ENCODE data around the gene FEM1C.

The FEM1C gene

DNA sequence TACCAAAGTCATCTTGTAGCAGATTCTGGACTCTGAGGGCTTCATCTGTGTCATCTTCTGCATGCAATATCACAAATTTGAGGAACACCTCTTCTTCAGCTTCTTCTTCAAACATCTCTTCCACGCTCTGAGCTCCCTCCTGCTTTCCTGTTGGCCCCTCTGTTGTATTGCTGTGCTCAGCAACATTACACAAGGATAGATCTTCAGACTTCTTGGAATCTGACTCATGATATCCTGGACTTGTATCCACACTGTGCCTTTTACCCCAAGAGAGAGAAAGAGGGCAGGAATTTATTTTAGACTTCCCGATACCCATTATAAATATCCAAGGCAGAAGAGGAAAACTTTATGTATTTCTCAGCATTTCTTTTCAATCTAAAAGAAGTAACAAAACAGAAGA, 36.4 kb upstream of the FEM1C start:
- Histone ChIP-seq H4K8ac (ENCODE audit: low read length) (no peak overlapping the region), H2BK12ac (ENCODE audit: low read length in 2 of 2) (no peak overlapping the region), H3K18ac (ENCODE audit: low read depth in 1 of 2, low read length in 2 of 2) (no peak overlapping the region), H3K23ac (ENCODE audit: low read length in 2 of 2) (no peak overlapping the region), H3K4me1 (ENCODE audit: control insufficient read depth, insufficient read depth, low read depth, low read length) (peaks cover 2% of the 10 kb centered on the region), H3K4ac (ENCODE audit: low read depth in 1 of 2, low read length in 2 of 2) (no peak overlapping the region), H3K27me3 (ENCODE audit: control insufficient read depth in 1 of 2, insufficient read depth in 1 of 2, low read length in 2 of 2) (no peaks in the 10 kb centered on the region), H4K91ac (ENCODE audit: low read length) (no peak overlapping the region), H2AK5ac (ENCODE audit: low read length, severe bottlenecking) (no peak overlapping the region), H3K27ac (ENCODE audit: low read length, poor library complexity, severe bottlenecking) (no peak overlapping the region), H3K79me1 (replicated peaks; ENCODE audit: low read length, poor library complexity, severe bottlenecking) (no peaks in the 10 kb centered on the region), H2BK120ac (ENCODE audit: low read depth, low read length) (no peak overlapping the region), H3K14ac (ENCODE audit: low read length in 2 of 2) (no peak overlapping the region), H2BK15ac (ENCODE audit: low read depth, poor library complexity, severe bottlenecking) (no peak overlapping the region), H2BK5ac (ENCODE audit: low read depth, low read length, poor library complexity, severe bottlenecking) (no peak overlapping the region), H3K9me3 (ENCODE audit: control insufficient read depth, low read length) (peaks cover 15% of the 10 kb centered on the region), H3K4me3 (ENCODE audit: insufficient read depth in 1 of 2, low read depth in 1 of 2, low read length in 2 of 2) (no peak overlapping the region), H3K4me2 (ENCODE audit: low read length, poor library complexity, severe bottlenecking) (no peak overlapping the region), H3K36me3 (ENCODE audit: control insufficient read depth in 1 of 2, insufficient read depth in 2 of 2, low read depth in 1 of 2, low read length in 2 of 2) (peaks cover 0 to 41% of the 10 kb centered on the region in 2 experiments), H3K9ac (ENCODE audit: low read length) (no peak overlapping the region), H2AFZ (ENCODE audit: low read depth, low read length) (no peak overlapping the region)
- 100% methylated on average over 1 of the region's 2 CpGs for WGBS
- no peak for DNase-seq

DNA sequence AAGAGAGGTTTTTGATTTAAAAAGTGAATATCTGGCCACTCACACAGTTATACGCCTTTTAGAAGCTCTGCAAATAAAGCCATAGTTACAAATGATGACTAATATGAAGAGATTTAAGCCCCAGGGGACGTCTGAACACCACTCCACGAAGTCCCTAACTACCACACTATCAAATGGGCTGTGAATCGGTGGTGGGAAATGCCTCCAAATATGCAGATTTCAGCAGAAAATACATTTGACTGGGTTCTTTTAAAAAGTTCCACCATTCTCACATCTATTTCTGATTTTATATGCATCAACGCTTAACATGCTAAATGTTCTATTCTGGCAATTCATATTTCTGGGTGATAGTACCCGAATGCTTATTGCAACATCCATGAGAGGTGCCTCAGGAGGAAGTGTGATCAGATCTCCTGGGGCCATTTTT, 35.2 kb upstream of the FEM1C start:
- Histone ChIP-seq H3K14ac (ENCODE audit: low read length in 2 of 2) (no peak overlapping the region), H3K27ac (ENCODE audit: low read length, poor library complexity, severe bottlenecking) (no peak overlapping the region), H3K79me1 (replicated peaks; ENCODE audit: low read length, poor library complexity, severe bottlenecking) (no peaks in the 10 kb centered on the region), H2BK5ac (ENCODE audit: low read depth, low read length, poor library complexity, severe bottlenecking) (no peak overlapping the region), H3K36me3 (ENCODE audit: control insufficient read depth in 1 of 2, insufficient read depth in 2 of 2, low read depth in 1 of 2, low read length in 2 of 2) (peaks cover 0 to 43% of the 10 kb centered on the region in 2 experiments), H4K91ac (ENCODE audit: low read length) (no peak overlapping the region), H3K4me3 (ENCODE audit: insufficient read depth in 1 of 2, low read depth in 1 of 2, low read length in 2 of 2) (no peak overlapping the region), H3K18ac (ENCODE audit: low read depth in 1 of 2, low read length in 2 of 2) (no peak overlapping the region), H4K8ac (ENCODE audit: low read length) (no peak overlapping the region), H3K27me3 (ENCODE audit: control insufficient read depth in 1 of 2, insufficient read depth in 1 of 2, low read length in 2 of 2) (no peaks in the 10 kb centered on the region), H2BK120ac (ENCODE audit: low read depth, low read length) (no peak overlapping the region), H3K9ac (ENCODE audit: low read length) (no peak overlapping the region), H3K23ac (ENCODE audit: low read length in 2 of 2) (no peak overlapping the region), H3K4ac (ENCODE audit: low read depth in 1 of 2, low read length in 2 of 2) (no peak overlapping the region), H3K4me1 (ENCODE audit: control insufficient read depth, insufficient read depth, low read depth, low read length) (peaks cover 5% of the 10 kb centered on the region), H2BK15ac (ENCODE audit: low read depth, poor library complexity, severe bottlenecking) (no peak overlapping the region), H3K4me2 (ENCODE audit: low read length, poor library complexity, severe bottlenecking) (no peak overlapping the region), H2AFZ (ENCODE audit: low read depth, low read length) (no peak overlapping the region), H3K9me3 (ENCODE audit: control insufficient read depth, low read length) (peaks cover 15% of the 10 kb centered on the region), H2AK5ac (ENCODE audit: low read length, severe bottlenecking) (no peak overlapping the region), H2BK12ac (ENCODE audit: low read length in 2 of 2) (no peak overlapping the region)
- 58% methylated on average over 6 of the region's 6 CpGs for WGBS
- no peak for DNase-seq

DNA sequence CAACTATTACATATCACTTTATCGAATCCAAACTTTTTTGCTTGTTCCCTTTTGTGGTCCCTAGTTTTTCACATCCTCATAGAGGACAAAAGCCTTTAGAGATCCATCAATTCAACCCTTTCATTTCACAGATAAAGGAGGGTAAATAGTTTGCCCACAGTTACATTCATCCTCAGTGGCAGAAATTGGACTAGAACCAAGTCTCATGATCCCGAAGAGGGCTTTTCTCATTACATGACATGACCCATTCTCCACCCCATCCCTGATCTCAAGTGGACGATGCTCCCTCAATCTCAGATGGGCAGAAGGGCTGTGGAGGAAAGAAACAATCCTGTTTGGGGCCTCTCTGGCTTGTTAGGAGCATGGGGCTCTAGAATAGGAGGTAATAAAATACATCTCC, 34.6 kb upstream of the FEM1C start:
- Histone ChIP-seq H3K4me1 (ENCODE audit: control insufficient read depth, insufficient read depth, low read depth, low read length) (peaks cover 5% of the 10 kb centered on the region), H3K4ac (ENCODE audit: low read depth in 1 of 2, low read length in 2 of 2) (no peak overlapping the region), H3K27me3 (ENCODE audit: control insufficient read depth in 1 of 2, insufficient read depth in 1 of 2, low read length in 2 of 2) (no peaks in the 10 kb centered on the region), H2BK120ac (ENCODE audit: low read depth, low read length) (no peak overlapping the region), H3K9ac (ENCODE audit: low read length) (no peak overlapping the region), H3K79me1 (replicated peaks; ENCODE audit: low read length, poor library complexity, severe bottlenecking) (no peaks in the 10 kb centered on the region), H3K27ac (ENCODE audit: low read length, poor library complexity, severe bottlenecking) (no peak overlapping the region), H4K8ac (ENCODE audit: low read length) (no peak overlapping the region), H3K23ac (ENCODE audit: low read length in 2 of 2) (no peak overlapping the region), H2BK5ac (ENCODE audit: low read depth, low read length, poor library complexity, severe bottlenecking) (no peak overlapping the region), H3K9me3 (ENCODE audit: control insufficient read depth, low read length) (peaks cover 15% of the 10 kb centered on the region), H2AFZ (ENCODE audit: low read depth, low read length) (no peak overlapping the region), H2AK5ac (ENCODE audit: low read length, severe bottlenecking) (no peak overlapping the region), H4K91ac (ENCODE audit: low read length) (no peak overlapping the region), H3K4me3 (ENCODE audit: insufficient read depth in 1 of 2, low read depth in 1 of 2, low read length in 2 of 2) (no peak overlapping the region), H3K4me2 (ENCODE audit: low read length, poor library complexity, severe bottlenecking) (no peak overlapping the region), H2BK15ac (ENCODE audit: low read depth, poor library complexity, severe bottlenecking) (no peak overlapping the region), H2BK12ac (ENCODE audit: low read length in 2 of 2) (no peak overlapping the region), H3K18ac (ENCODE audit: low read depth in 1 of 2, low read length in 2 of 2) (no peak overlapping the region), H3K36me3 (ENCODE audit: control insufficient read depth in 1 of 2, insufficient read depth in 2 of 2, low read depth in 1 of 2, low read length in 2 of 2) (peaks cover 0 to 43% of the 10 kb centered on the region in 2 experiments), H3K14ac (ENCODE audit: low read length in 2 of 2) (no peak overlapping the region)
- DNase-seq = no peak
- 95% methylated on average over 1 of the region's 3 CpGs for WGBS

DNA sequence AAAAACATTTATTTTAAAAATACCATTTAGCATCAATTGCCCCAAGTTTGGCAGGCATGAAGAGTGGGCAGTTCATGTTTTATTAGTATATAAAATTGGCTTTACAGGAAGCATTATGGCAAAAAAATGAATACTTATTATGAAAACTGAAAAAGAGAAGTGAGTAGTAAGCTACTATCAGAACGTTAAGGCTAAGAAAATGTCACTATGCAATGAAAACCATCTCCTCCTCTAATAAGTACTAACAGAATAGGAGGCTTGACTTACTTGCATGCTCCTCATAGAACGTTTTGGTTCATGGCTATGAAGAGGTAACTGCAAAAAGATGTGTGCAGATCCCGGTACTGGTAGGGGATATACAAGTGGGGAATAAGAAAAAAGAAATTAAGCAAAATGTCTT, 34.1 kb upstream of the FEM1C start:
- no peak overlapping the region for H2BK120ac ChIP-seq (ENCODE audit: low read depth, low read length)
- H4K8ac ChIP-seq (ENCODE audit: low read length) = no peak overlapping the region
- H3K23ac ChIP-seq (ENCODE audit: low read length in 2 of 2) = no peak overlapping the region
- no CpG with 5 or more reads among the region's 3 CpGs for WGBS
- H3K79me1 ChIP-seq (replicated peaks; ENCODE audit: low read length, poor library complexity, severe bottlenecking) = no peaks in the 10 kb centered on the region
- H3K18ac ChIP-seq (ENCODE audit: low read depth in 1 of 2, low read length in 2 of 2) = no peak overlapping the region
- no peak overlapping the region for H2AFZ ChIP-seq (ENCODE audit: low read depth, low read length)
- H4K91ac ChIP-seq (ENCODE audit: low read length) = no peak overlapping the region
- no peak overlapping the region for H2BK12ac ChIP-seq (ENCODE audit: low read length in 2 of 2)
- peaks cover 15% of the 10 kb centered on the region for H3K9me3 ChIP-seq (ENCODE audit: control insufficient read depth, low read length)
- peaks cover 5% of the 10 kb centered on the region for H3K4me1 ChIP-seq (ENCODE audit: control insufficient read depth, insufficient read depth, low read depth, low read length)
- no peak overlapping the region for H3K4me3 ChIP-seq (ENCODE audit: insufficient read depth in 1 of 2, low read depth in 1 of 2, low read length in 2 of 2)
- no peak overlapping the region for H3K4me2 ChIP-seq (ENCODE audit: low read length, poor library complexity, severe bottlenecking)
- no peak overlapping the region for H2AK5ac ChIP-seq (ENCODE audit: low read length, severe bottlenecking)
- no peak overlapping the region for H3K27ac ChIP-seq (ENCODE audit: low read length, poor library complexity, severe bottlenecking)
- H2BK15ac ChIP-seq (ENCODE audit: low read depth, poor library complexity, severe bottlenecking) = no peak overlapping the region
- no peak overlapping the region for H3K9ac ChIP-seq (ENCODE audit: low read length)
- H3K4ac ChIP-seq (ENCODE audit: low read depth in 1 of 2, low read length in 2 of 2) = no peak overlapping the region
- no peaks in the 10 kb centered on the region for H3K27me3 ChIP-seq (ENCODE audit: control insufficient read depth in 1 of 2, insufficient read depth in 1 of 2, low read length in 2 of 2)
- H2BK5ac ChIP-seq (ENCODE audit: low read depth, low read length, poor library complexity, severe bottlenecking) = no peak overlapping the region
- no peak overlapping the region for H3K14ac ChIP-seq (ENCODE audit: low read length in 2 of 2)
- no peak for DNase-seq
- peaks cover 0 to 43% of the 10 kb centered on the region in 2 experiments for H3K36me3 ChIP-seq (ENCODE audit: control insufficient read depth in 1 of 2, insufficient read depth in 2 of 2, low read depth in 1 of 2, low read length in 2 of 2)

Data from mesenchymal stem cell (in vitro differentiated cells and primary cell).